ENCODE data around the gene HOXA10.

GRCh38 chr7:27151341-27151930 is 22.7 kb downstream of the HOXA10 start:
- TF ChIP-seq CTCF (IDR thresholded peaks at IDR 0.05; ENCODE audit: low read depth, low read length): no peak
- TF ChIP-seq EZH2phosphoT487 (IDR thresholded peaks at IDR 0.05; ENCODE audit: low read depth): no peak
